GM04504 (cell line): ENCODE measurements around the gene FBLL1.
"Not testable (repeated sequence)": the region's sequence is repeated elsewhere in the genome, so short reads cannot be mapped to it uniquely, and the experiment has no call there.

Source experiments
- DNase-seq: peaks from one replicate; pipeline ENCODE4 v3.0.0-alpha.2; 2012; ENCODE audit warnings: low read depth

FBLL1 gene

GRCh38 chr5:168528521-168529373 is at the start of gene FBLL1:
Gene FBLL1 (plus strand): TSS chr5:168529305. CDS start chr5:168529505, 200 bp downstream.
- peak; percentile 2 for DNase-seq

GRCh38 chr5:168480601-168481000 is 48.5 kb upstream of the FBLL1 start:
- DNase-seq: no peak

GRCh38 chr5:168481330-168481788 is 47.7 kb upstream of the FBLL1 start:
- DNase-seq: no peak

- no peak for DNase-seq
These were observed 46.7 kb upstream of the FBLL1 start for GRCh38 chr5:168482361-168482760.

- DNase-seq: peak; percentile 85
These were observed 42.8 kb upstream of the FBLL1 start, which contains the start of gene RARS1 for GRCh38 chr5:168486136-168486879. Gene RARS1 (plus strand): TSS chr5:168486471. CDS start chr5:168486499, 28 bp downstream.

- no peak for DNase-seq
These were observed 40.0 kb upstream of the FBLL1 start for GRCh38 chr5:168489059-168489458.

GRCh38 chr5:168494057-168494555 is 35.0 kb upstream of the FBLL1 start:
- DNase-seq: no peak

GRCh38 chr5:168502563-168503237 is 26.4 kb upstream of the FBLL1 start:
- DNase-seq: no peak

GRCh38 chr5:168513861-168514428 is 15.2 kb upstream of the FBLL1 start:
- DNase-seq: no peak

GRCh38 chr5:168525856-168526255 is 3.2 kb upstream of the FBLL1 start:
- no peak for DNase-seq

- DNase-seq: no peak
These were observed 1.3 kb upstream of the FBLL1 start for GRCh38 chr5:168527756-168528295.

- no peak for DNase-seq
These were observed 499 bp downstream of the FBLL1 start for GRCh38 chr5:168529374-168530234.

- no peak for DNase-seq
These were observed 1.6 kb downstream of the FBLL1 start for GRCh38 chr5:168530621-168531150.

GRCh38 chr5:168531191-168531590 is 2.1 kb downstream of the FBLL1 start:
- DNase-seq: no peak

GRCh38 chr5:168531987-168532864 is 3.1 kb downstream of the FBLL1 start:
- DNase-seq: no peak

GRCh38 chr5:168534351-168534750 is 5.2 kb downstream of the FBLL1 start:
- not testable (repeated sequence) for DNase-seq

GRCh38 chr5:168537176-168537575 is 8.1 kb downstream of the FBLL1 start:
- DNase-seq: no peak

GRCh38 chr5:168549554-168549953 is 20.4 kb downstream of the FBLL1 start:
- no peak for DNase-seq

- DNase-seq: no peak
These were observed 21.6 kb downstream of the FBLL1 start for GRCh38 chr5:168550656-168551055.
